Measurements from ENCODE around the gene PBRM1. TPM values are rescaled to one million over a fixed set of nuclear protein-coding genes. Genes with fewer than 3 reads are reported as not detected.
A peak's percentile ranks its signal among the peaks of the same experiment; 100 is the strongest.

Gene PBRM1
- total RNA-seq, 1 experiment from 2014 or later: 42.8 TPM

- Histone ChIP-seq H4K20me1 (ENCODE audit: insufficient read depth) (no peaks in the 10 kb centered on the region), H3K4me1 (replicated peaks; ENCODE audit: insufficient read depth) (no peaks in the 10 kb centered on the region), H3K27me3 (ENCODE audit: insufficient read depth, low read depth) (no peaks in the 10 kb centered on the region), H3K27ac (0 out of 2 replicates have a peak overlapping the region, but pooled peaks have one; percentile 9), H2AFZ (no peak overlapping the region), H3K79me2 (ENCODE audit: low read depth) (no peaks in the 10 kb centered on the region), H3K4me2 (no peak overlapping the region), H3K9me2 (ENCODE audit: insufficient read depth) (no peaks in the 10 kb centered on the region), H3K36me3 (ENCODE audit: low read depth) (no peaks in the 10 kb centered on the region), H3F3A (ENCODE audit: insufficient read depth, low read depth) (peaks cover 5% of the 10 kb centered on the region; the same call in 1 of the 2 replicates), H3K9me3 (ENCODE audit: insufficient read depth, low read depth) (no peaks in the 10 kb centered on the region), H3K4me3 (no peak overlapping the region)
- TF ChIP-seq EZH2 (IDR thresholded peaks at IDR 0.05; ENCODE audit: low read depth) (no peak), CTCF (conservative IDR thresholded peaks at IDR 0.05) (no peak)
- CTCF ChIA-PET: no interaction called here
- no TSS peak for BruUV-seq (replicated peaks)
- DNase-seq: no peak
- POLR2A ChIA-PET (ENCODE audit: unreplicated experiment): interaction anchor here (0.6 kb wide), 2 partner anchors 89 to 114 kb away, joined by 3 to 4 read pairs; partner anchors contain the start of gene UQCC5
- intact Hi-C loops (cut with micrococcal nuclease; ENCODE audit: unreplicated experiment): no loop called here
Measured at GRCh38 chr3:52650439-52650838, 35.3 kb downstream of the PBRM1 start.

- Histone ChIP-seq H3K4me3 (no peak overlapping the region), H2AFZ (no peak overlapping the region), H3K36me3 (ENCODE audit: low read depth) (no peaks in the 10 kb centered on the region), H3K79me2 (ENCODE audit: low read depth) (no peaks in the 10 kb centered on the region), H3K4me1 (replicated peaks; ENCODE audit: insufficient read depth) (no peaks in the 10 kb centered on the region), H3K9me2 (ENCODE audit: insufficient read depth) (no peaks in the 10 kb centered on the region), H3K27ac (no peak overlapping the region), H3K27me3 (ENCODE audit: insufficient read depth, low read depth) (no peaks in the 10 kb centered on the region), H3K4me2 (no peak overlapping the region), H4K20me1 (ENCODE audit: insufficient read depth) (no peaks in the 10 kb centered on the region), H3F3A (ENCODE audit: insufficient read depth, low read depth) (peaks cover 5% of the 10 kb centered on the region; the same call in 1 of the 2 replicates), H3K9me3 (ENCODE audit: insufficient read depth, low read depth) (no peaks in the 10 kb centered on the region)
- BruUV-seq (replicated peaks): no TSS peak
- ChIA-PET POLR2A (ENCODE audit: unreplicated experiment) (no interaction called here), CTCF (no interaction called here)
- TF ChIP-seq CTCF (conservative IDR thresholded peaks at IDR 0.05) (no peak), EZH2 (IDR thresholded peaks at IDR 0.05; ENCODE audit: low read depth) (no peak)
- no peak for DNase-seq
- intact Hi-C loops (cut with micrococcal nuclease; ENCODE audit: unreplicated experiment): no loop called here
Measured at GRCh38 chr3:52649461-52650210, 36.1 kb downstream of the PBRM1 start.

GRCh38 chr3:52645549-52645948 is 40.2 kb downstream of the PBRM1 start:
- TF ChIP-seq EZH2 (IDR thresholded peaks at IDR 0.05; ENCODE audit: low read depth) (no peak), CTCF (conservative IDR thresholded peaks at IDR 0.05) (no peak)
- Histone ChIP-seq H3K4me1 (replicated peaks; ENCODE audit: insufficient read depth) (no peaks in the 10 kb centered on the region), H3K9me2 (ENCODE audit: insufficient read depth) (no peaks in the 10 kb centered on the region), H3K36me3 (ENCODE audit: low read depth) (no peaks in the 10 kb centered on the region), H2AFZ (no peak overlapping the region), H3K9me3 (ENCODE audit: insufficient read depth, low read depth) (no peaks in the 10 kb centered on the region), H3K4me3 (no peak overlapping the region), H3F3A (ENCODE audit: insufficient read depth, low read depth) (no peaks in the 10 kb centered on the region), H4K20me1 (ENCODE audit: insufficient read depth) (no peaks in the 10 kb centered on the region), H3K27ac (no peak overlapping the region), H3K27me3 (ENCODE audit: insufficient read depth, low read depth) (no peaks in the 10 kb centered on the region), H3K79me2 (ENCODE audit: low read depth) (no peaks in the 10 kb centered on the region), H3K4me2 (no peak overlapping the region)
- CTCF ChIA-PET: no interaction called here
- DNase-seq: no peak
- POLR2A ChIA-PET (ENCODE audit: unreplicated experiment): no interaction called here
- intact Hi-C loops (cut with micrococcal nuclease; ENCODE audit: unreplicated experiment): no loop called here
- no TSS peak for BruUV-seq (replicated peaks)
